ENCODE data around the gene SLC41A1.
A peak's percentile ranks its signal among the peaks of the same experiment; 100 is the strongest.

The SLC41A1 gene

GRCh38 chr1:205750138-205751035, 62.6 kb downstream of the SLC41A1 start, which contains the start of gene NUCKS1:
Gene NUCKS1 (minus strand): TSS chr1:205750182. CDS start chr1:205749973, 209 bp downstream.
- TF ChIP-seq CTCF (conservative IDR thresholded peaks at IDR 0.05), result no peak
- H3K27ac ChIP-seq, result peak within 1 kb of the TSS; percentile 96

- no peak for TF ChIP-seq CTCF (conservative IDR thresholded peaks at IDR 0.05)
- H3K27ac ChIP-seq, result peak overlapping the region; percentile 96
Measured at GRCh38 chr1:205749234-205750137, 63.5 kb downstream of the SLC41A1 start.

GRCh38 chr1:205748403-205749233, 64.4 kb downstream of the SLC41A1 start:
- no peak for TF ChIP-seq CTCF (conservative IDR thresholded peaks at IDR 0.05)
- peak overlapping the region; percentile 96 for H3K27ac ChIP-seq

GRCh38 chr1:205746757-205747412, 66.1 kb downstream of the SLC41A1 start:
- TF ChIP-seq CTCF (conservative IDR thresholded peaks at IDR 0.05), result no peak
- peak overlapping the region; percentile 96; the same call in 1 of the 2 replicates for H3K27ac ChIP-seq

- no peak overlapping the region for H3K27ac ChIP-seq
- no peak for TF ChIP-seq CTCF (conservative IDR thresholded peaks at IDR 0.05)
Measured at GRCh38 chr1:205744403-205744802, 68.6 kb downstream of the SLC41A1 start.

GRCh38 chr1:205743977-205744376, 69.0 kb downstream of the SLC41A1 start:
- H3K27ac ChIP-seq, result no peak overlapping the region
- no peak for TF ChIP-seq CTCF (conservative IDR thresholded peaks at IDR 0.05)

Measured in VCaP (cell line).